ENCODE results near the gene NDUFV1.

DNA sequence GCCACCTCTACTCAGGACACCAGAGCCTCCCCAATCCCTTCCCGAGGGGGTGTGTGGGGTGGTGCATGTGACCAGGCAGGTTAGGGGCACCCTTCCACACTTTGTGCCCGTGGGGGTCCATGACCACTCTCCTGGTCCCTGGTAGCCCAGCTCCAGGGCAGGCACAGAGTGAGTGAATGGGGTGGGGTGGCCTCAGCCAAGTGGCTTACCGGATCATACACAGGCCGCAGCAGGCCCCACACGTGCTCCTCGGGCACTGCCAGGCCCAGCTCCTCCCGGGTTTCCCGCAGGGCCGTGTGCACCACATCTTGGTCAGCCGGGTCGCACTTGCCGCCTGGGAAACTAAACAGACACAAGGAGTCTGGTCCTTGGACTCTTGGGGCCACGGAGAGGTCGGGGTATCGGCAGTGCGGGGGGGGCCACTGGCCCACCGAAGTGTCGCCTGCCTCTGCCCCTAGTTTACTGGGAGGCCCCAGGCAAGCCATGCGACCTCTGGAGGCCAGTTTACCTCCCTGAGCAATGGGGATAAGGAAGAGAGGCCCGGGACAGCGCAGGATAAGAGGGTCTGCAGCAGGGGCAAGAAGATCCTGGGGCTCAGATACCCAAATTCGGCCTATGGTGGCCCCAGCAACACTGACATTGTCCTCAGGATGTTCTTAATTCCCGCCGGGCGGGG is 22.1 kb downstream of the NDUFV1 start:
- TF ChIP-seq, protein P1, sequence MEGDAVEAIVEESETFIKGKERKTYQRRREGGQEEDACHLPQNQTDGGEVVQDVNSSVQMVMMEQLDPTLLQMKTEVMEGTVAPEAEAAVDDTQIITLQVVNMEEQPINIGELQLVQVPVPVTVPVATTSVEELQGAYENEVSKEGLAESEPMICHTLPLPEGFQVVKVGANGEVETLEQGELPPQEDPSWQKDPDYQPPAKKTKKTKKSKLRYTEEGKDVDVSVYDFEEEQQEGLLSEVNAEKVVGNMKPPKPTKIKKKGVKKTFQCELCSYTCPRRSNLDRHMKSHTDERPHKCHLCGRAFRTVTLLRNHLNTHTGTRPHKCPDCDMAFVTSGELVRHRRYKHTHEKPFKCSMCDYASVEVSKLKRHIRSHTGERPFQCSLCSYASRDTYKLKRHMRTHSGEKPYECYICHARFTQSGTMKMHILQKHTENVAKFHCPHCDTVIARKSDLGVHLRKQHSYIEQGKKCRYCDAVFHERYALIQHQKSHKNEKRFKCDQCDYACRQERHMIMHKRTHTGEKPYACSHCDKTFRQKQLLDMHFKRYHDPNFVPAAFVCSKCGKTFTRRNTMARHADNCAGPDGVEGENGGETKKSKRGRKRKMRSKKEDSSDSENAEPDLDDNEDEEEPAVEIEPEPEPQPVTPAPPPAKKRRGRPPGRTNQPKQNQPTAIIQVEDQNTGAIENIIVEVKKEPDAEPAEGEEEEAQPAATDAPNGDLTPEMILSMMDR (IDR thresholded peaks at IDR 0.05 in 4 of 5, conservative IDR thresholded peaks at IDR 0.05 in 1 of 5): no peak
- no peak for TF ChIP-seq POLR2A (IDR thresholded peaks at IDR 0.05)
